LNCAP (cell line): Measurements from ENCODE around the gene UPK3B.
"Not testable (repeated sequence)": the region's sequence is repeated elsewhere in the genome, so short reads cannot be mapped to it uniquely, and the experiment has no call there.

Source experiments
- CTCF ChIP-seq: fragments of 450-650 bp; IDR thresholded peaks from 2 replicates; pipeline ENCODE4 v1.5.1; 2017; ENCODE audit warnings: mild to moderate bottlenecking

Gene UPK3B

GRCh38 chr7:76513817-76514799 lies 3.8 kb downstream of the UPK3B start:
- TF ChIP-seq CTCF = no peak

GRCh38 chr7:76514926-76515771 lies 4.8 kb downstream of the UPK3B start:
- TF ChIP-seq CTCF = no peak

- no peak for TF ChIP-seq CTCF
These were observed 5.7 kb downstream of the UPK3B start for GRCh38 chr7:76515999-76516443.

GRCh38 chr7:76543197-76543596 lies 32.8 kb downstream of the UPK3B start, which contains the start of gene SPDYE16:
TSS of gene SPDYE16 (minus strand) at chr7:76543297. CDS start at chr7:76541459, 1,838 bp downstream.
- TF ChIP-seq CTCF = not testable (repeated sequence)
